Measurements from ENCODE around the gene ZNF398. TPM values are rescaled to one million over a fixed set of nuclear protein-coding genes. Genes with fewer than 3 reads are reported as not detected.

Gene ZNF398
- total RNA-seq, 4 donors from 2014 or later, result 13.7 to 37.0 (median 28.1) TPM

DNA sequence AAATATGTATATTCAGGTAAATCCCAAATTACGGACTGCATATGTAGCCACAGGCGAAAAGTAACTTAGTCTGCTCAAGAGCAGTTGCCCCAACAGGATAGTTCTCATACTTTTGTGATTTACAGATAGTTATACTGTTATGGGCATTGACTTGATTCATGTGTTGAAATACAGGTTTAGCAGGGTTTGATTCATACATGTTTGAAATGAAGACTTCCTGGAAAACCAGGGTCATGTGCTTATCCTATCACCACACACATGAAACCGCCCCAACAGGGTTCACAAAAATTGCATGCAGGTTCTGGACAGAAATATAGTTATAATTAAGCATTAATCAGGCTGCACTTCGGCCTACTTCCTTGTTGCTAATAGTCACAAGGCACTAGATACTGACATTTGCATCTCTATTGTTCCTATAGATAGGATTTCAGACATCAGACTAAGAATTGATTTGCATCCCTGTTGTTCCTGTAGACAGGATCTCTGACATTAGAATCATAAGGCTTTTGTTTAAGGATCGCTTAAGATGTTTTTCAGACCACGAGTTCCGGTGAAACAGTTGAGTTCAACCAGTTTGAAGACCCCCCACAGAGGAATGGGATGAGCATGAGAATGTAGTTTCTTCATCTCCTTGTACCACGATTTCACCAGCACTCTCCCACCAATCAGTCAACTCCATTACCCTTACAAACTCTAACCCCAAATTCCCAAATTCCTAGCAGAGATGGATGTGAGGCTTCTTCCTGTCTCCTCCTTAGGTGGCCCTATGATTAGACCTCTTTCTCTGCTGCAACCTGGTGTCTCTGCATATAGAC lies 2.0 kb upstream of the ZNF398 start:
- WGBS, 2 donors (ENCODE audit: low coverage in 1 of 2), result 77% methylated on average over 7 to 8 of the region's 8 CpGs
- H3K27ac ChIP-seq, result no peak overlapping the region
- H3K4me1 ChIP-seq, result peaks cover 0 to 23% (median 4%) of the 10 kb centered on the region in 4 donors

DNA sequence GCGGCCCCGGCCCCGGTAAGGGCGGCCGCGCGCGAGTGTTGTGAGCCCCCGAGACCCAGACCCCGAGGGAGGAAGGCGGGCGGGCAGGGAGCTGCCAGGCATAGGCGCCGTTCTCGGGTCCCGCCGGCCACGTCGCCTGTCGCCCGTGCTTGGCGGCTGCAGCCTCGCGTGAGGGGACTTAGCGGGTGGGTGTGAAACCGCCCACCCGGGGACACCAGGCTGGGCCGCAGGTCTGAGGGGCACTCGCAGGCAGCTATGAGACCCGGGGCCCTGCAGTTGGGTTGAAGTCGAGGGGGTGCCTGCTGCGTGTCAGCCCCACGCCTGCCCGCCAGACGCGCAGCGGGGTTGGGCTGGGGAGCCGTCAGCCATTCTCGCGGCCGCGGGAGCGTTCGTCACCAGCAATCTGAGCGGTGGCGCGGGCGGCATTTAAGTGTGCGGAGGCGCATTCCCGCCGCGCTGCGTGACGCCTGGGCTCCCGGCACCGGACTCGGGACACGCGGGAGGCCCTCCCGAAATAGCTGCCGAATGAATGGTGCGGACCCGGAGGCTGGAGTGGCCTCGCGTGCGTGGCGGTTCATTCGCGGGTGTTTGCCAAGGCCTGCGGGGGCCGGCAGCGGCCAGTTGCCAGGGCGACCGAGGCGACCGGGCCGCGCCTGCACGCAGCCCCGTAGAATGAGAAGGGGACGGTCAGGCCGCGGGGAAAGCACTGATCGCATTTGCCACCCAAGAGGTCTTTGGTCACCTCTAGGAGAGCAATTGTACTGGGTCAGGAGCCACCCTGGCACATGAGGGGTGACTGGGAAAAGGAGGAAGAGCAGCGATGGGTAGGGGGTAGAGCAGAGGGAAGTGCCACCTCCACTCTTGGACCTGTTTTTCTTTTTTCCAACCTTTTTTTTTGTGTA lies 750 bp downstream of the ZNF398 start:
- in situ Hi-C loops (cut with MboI; ENCODE audit: low pct_ligation_motif_present in 1 of 4, low pct_unique_long_range_greater_than_20kb in 1 of 4, low sequenced_read_pairs in 3 of 4), result no loop called here
- Histone ChIP-seq H3K4me3 (peak overlapping the region; percentile 63 to 94 (median 74)), H3K27me3 (no peaks in the 10 kb centered on the region), H3K27ac (peak overlapping the region; percentile 92 to 94 (median 92)), H3K9me3 (no peaks in the 10 kb centered on the region), H3K4me1 (peaks cover 0 to 23% (median 4%) of the 10 kb centered on the region in 4 donors), H3K36me3 (no peaks in the 10 kb centered on the region)
- 1% methylated on average over 37 of the region's 86 CpGs; no CpG with 5 or more reads in 1 of the 2 donors for WGBS, 2 donors (ENCODE audit: low coverage in 1 of 2)
- TF ChIP-seq POLR2A (IDR thresholded peaks at IDR 0.05), result peak; percentile 4
- TF ChIP-seq, protein P1, sequence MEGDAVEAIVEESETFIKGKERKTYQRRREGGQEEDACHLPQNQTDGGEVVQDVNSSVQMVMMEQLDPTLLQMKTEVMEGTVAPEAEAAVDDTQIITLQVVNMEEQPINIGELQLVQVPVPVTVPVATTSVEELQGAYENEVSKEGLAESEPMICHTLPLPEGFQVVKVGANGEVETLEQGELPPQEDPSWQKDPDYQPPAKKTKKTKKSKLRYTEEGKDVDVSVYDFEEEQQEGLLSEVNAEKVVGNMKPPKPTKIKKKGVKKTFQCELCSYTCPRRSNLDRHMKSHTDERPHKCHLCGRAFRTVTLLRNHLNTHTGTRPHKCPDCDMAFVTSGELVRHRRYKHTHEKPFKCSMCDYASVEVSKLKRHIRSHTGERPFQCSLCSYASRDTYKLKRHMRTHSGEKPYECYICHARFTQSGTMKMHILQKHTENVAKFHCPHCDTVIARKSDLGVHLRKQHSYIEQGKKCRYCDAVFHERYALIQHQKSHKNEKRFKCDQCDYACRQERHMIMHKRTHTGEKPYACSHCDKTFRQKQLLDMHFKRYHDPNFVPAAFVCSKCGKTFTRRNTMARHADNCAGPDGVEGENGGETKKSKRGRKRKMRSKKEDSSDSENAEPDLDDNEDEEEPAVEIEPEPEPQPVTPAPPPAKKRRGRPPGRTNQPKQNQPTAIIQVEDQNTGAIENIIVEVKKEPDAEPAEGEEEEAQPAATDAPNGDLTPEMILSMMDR (IDR thresholded peaks at IDR 0.05), result no peak
- intact Hi-C loops (cut with DNase I; ENCODE audit: low total_unique reads), result loop anchor here (2.0 kb wide), 1 partner anchor 21 kb away; the partner anchor contains the start of gene ZNF425
- peak; percentile 54 for DNase-seq

More for the DNA sequence above, 2.0 kb upstream of the ZNF398 start:
- Histone ChIP-seq H3K9me3 (no peaks in the 10 kb centered on the region), H3K4me3 (no peak overlapping the region), H3K36me3 (no peaks in the 10 kb centered on the region), H3K27me3 (no peaks in the 10 kb centered on the region)
- TF ChIP-seq POLR2AphosphoS5 (IDR thresholded peaks at IDR 0.05), result no peak
- no peak for TF ChIP-seq EP300 (IDR thresholded peaks at IDR 0.05; ENCODE audit: low read depth)
- TF ChIP-seq, protein P1 (IDR thresholded peaks at IDR 0.05), result no peak
- TF ChIP-seq POLR2A (IDR thresholded peaks at IDR 0.05), result no peak
- in situ Hi-C loops (cut with MboI; ENCODE audit: low pct_ligation_motif_present in 1 of 4, low pct_unique_long_range_greater_than_20kb in 1 of 4, low sequenced_read_pairs in 3 of 4) (no loop called here), intact Hi-C loops (cut with DNase I; ENCODE audit: low total_unique reads) (no loop called here)
- DNase-seq, result no peak

DNA sequence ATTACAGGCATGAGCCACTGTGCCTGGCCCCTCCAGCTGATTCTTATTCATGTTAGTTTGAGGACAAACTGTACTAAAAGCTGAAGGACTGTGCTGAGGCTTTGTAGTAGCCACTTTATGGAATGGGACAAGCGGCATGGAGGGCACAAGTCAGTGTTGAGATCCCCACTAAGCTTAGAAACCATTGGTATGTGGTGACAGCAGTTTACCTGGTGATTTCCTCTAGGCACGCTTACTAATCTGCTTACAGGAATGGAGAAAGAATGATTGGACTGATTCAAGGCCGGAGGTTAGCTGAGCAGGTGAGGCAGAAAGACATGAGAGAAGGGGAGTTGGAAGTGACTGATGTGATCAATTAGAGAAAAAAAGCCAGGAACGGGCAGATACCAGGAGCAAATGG lies 3.7 kb downstream of the ZNF398 start:
- no peaks in the 10 kb centered on the region for H3K9me3 ChIP-seq
- intact Hi-C loops (cut with DNase I; ENCODE audit: low total_unique reads), result no loop called here
- WGBS, 2 donors (ENCODE audit: low coverage in 1 of 2), result 67 to 94% methylated on average over 3 to 4 of the region's 4 CpGs
- H3K27ac ChIP-seq, result no peak overlapping the region
- TF ChIP-seq POLR2AphosphoS5 (IDR thresholded peaks at IDR 0.05) (no peak), EP300 (IDR thresholded peaks at IDR 0.05; ENCODE audit: low read depth) (no peak), POLR2A (IDR thresholded peaks at IDR 0.05) (no peak)
- TF ChIP-seq, protein P1 (IDR thresholded peaks at IDR 0.05), result no peak
- in situ Hi-C loops (cut with MboI; ENCODE audit: low pct_ligation_motif_present in 1 of 4, low pct_unique_long_range_greater_than_20kb in 1 of 4, low sequenced_read_pairs in 3 of 4), result no loop called here
- H3K4me3 ChIP-seq, result no peak overlapping the region
- DNase-seq, result no peak
- peaks cover 0 to 23% (median 4%) of the 10 kb centered on the region in 4 donors for H3K4me1 ChIP-seq
- H3K36me3 ChIP-seq, result peaks cover 0 to 12% (median 0%) of the 10 kb centered on the region in 4 donors
- H3K27me3 ChIP-seq, result no peaks in the 10 kb centered on the region

DNA sequence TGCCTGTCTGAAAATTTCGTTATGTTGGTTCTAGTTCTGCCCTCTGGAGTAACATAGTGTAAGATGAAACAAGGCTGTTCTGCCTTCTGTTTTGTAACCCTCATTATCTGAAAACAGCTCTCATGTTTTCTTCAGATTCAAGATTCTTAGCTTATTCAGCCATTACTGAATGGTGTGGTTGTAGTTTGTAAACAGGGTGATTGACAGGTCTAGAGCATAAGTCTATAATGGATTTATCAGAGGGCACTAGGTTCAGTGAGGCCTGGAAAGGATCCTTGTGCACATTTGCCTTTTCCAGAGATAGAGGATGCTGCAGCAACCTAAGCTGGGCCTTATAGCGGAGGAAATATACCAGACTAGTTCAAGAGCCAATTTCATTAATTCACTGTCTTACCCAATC lies 6.1 kb downstream of the ZNF398 start:
- H3K36me3 ChIP-seq, result peaks cover 0 to 19% (median 5%) of the 10 kb centered on the region in 4 donors
- no peak overlapping the region for H3K4me3 ChIP-seq
- no peaks in the 10 kb centered on the region for H3K27me3 ChIP-seq
- peaks cover 0 to 13% (median 4%) of the 10 kb centered on the region in 4 donors for H3K4me1 ChIP-seq
- no peak for DNase-seq
- WGBS, 2 donors (ENCODE audit: low coverage in 1 of 2), result 60 to 92% methylated on average over 1 to 2 of the region's 2 CpGs
- H3K27ac ChIP-seq, result no peak overlapping the region
- H3K9me3 ChIP-seq, result no peaks in the 10 kb centered on the region
- in situ Hi-C loops (cut with MboI; ENCODE audit: low pct_ligation_motif_present in 1 of 4, low pct_unique_long_range_greater_than_20kb in 1 of 4, low sequenced_read_pairs in 3 of 4) (no loop called here), intact Hi-C loops (cut with DNase I; ENCODE audit: low total_unique reads) (no loop called here)
- TF ChIP-seq POLR2A (IDR thresholded peaks at IDR 0.05) (no peak), POLR2AphosphoS5 (IDR thresholded peaks at IDR 0.05) (no peak), EP300 (IDR thresholded peaks at IDR 0.05; ENCODE audit: low read depth) (no peak)
- TF ChIP-seq, protein P1 (IDR thresholded peaks at IDR 0.05), result no peak

Data from transverse colon (tissue), 4 donors.